Sigmoid colon (tissue), 4 donors: ENCODE measurements around the gene CYBA.

ENCODE experiments used
- CTCF ChIP-seq, 4 experiments: fragments of 450-650 bp in 3 of 4; fragments of 200-600 bp in 1 of 4; IDR thresholded peaks; one replicate each; pipeline ENCODE4 v1.5.1; 2016 to 2019; ENCODE audit warnings: antibody characterized with exemption in 4 of 4, mild to moderate bottlenecking in 3 of 4, moderate library complexity in 2 of 4
- EP300 ChIP-seq, 4 donors: sonication (generic); formaldehyde crosslinking; IDR thresholded peaks; one replicate each; pipeline ENCODE4 v1.6.1; 2017; ENCODE audit warnings: antibody characterized with exemption in 4 of 4

GRCh38 chr16:88665570-88665969, 14.7 kb upstream of the CYBA start:
- TF ChIP-seq CTCF (IDR thresholded peaks at IDR 0.05) (no peak), EP300 (IDR thresholded peaks at IDR 0.05) (no peak)
